ENCODE results near the gene GPR119. TPM values are rescaled to one million over a fixed set of nuclear protein-coding genes. Genes with fewer than 3 reads are reported as not detected.
"Not testable (repeated sequence)": the region's sequence is repeated elsewhere in the genome, so short reads cannot be mapped to it uniquely, and the experiment has no call there.

The GPR119 gene
- polyA plus RNA-seq, 3 donors, result 0.53 TPM; not detected in 2

- no peak overlapping the region for H3K27ac ChIP-seq (ENCODE audit: low read depth, low read length)
- 47 to 72% (median 63%) methylated on average over 1 of the region's 1 CpG for WGBS, 3 donors
Observed at GRCh38 chrX:130347321-130347720, 38.2 kb downstream of the GPR119 start.

DNA sequence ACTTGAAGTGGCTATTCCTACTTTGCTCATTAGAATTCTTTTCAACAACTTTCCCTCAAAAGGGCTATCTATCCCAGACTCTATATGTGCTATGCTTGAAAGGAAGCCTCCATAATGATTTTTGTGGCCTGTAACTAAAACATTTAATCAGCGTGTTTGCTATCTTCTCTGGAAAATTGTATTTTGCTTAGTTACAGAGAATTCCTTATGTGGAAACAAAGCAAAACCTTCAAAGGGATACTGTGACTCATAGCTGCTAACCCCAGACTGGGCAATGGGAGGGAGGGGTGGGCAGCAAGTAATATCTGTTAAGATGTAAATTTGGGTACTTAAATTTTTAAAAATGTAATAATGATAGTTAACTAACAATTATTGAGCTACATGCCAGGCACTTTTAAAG is 42.1 kb downstream of the GPR119 start:
- 65 to 93% (median 81%) methylated on average over 1 of the region's 1 CpG for WGBS, 3 donors
- H3K27ac ChIP-seq (ENCODE audit: low read depth, low read length), result no peak overlapping the region

DNA sequence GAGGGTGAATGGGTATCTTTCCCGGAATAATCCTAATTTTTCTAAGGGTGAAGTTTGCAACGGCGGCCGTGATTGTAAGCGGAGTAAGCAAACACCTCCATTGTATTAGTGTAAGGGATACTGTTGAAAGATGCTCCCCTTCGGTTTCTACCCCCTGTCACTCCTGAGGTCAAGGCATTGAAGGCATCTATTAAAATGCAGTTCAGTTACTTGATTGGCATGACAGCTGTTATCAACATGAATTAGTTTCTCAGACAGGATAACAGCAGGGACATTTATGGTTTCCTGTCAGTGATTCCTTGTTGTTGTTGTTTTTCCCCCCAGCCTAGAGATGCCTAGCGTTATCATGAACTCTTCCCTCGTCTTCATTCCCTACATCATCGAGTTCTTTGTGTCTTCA is 45.2 kb downstream of the GPR119 start:
- 6 to 37% (median 7%) methylated on average over 9 of the region's 9 CpGs for WGBS, 3 donors
- H3K27ac ChIP-seq (ENCODE audit: low read depth, low read length), result no peak overlapping the region

DNA sequence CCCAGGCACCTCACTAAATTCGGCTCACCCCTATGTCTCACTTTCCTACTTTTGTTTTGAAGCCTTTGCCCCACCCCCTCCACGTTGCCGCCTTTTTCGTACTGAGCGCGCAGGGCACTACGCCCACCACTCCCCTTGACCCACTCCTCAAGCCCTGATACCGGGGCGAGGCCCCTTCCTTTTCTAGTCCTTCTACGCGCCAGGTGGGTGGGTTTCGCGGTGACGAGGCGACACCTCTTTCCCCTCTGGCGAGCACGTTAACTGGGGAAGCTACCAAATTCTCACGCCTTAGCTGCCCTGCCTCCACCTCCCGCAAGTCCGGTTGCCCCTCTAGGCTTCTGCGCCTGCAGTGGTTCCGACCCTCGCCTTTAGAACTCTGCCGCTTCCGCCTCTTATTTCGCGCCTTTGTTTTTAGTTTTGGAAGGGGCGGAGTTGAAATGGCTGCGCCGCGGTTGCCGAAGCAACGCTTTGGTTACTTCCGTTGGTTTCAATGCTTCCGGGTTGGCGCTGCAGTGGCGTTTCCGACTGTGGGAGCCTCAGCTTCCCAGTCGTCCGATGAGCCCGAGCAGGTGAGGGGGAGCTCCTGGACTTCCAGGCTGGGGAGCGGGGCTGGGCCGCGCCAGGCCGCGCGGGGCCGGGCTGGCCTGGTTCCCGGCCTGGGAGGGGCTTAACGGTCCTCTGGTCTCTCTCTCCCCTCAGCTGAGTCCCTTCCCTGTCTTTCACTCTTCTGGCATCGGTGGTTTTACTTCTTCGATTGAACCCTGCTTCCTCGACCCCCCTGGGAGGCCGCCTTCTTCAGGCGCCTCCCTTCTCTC is 45.9 kb downstream of the GPR119 start, which contains the start of gene SLC25A14:
Gene SLC25A14, plus strand, starts transcription at position 512 of the 815 bp plus-strand sequence. CDS start 360 bp downstream, outside the sequence.
- 0 to 34% (median 1%) methylated on average over 46 to 55 of the region's 55 CpGs for whole genome bisulfite sequencing, 3 donors

DNA sequence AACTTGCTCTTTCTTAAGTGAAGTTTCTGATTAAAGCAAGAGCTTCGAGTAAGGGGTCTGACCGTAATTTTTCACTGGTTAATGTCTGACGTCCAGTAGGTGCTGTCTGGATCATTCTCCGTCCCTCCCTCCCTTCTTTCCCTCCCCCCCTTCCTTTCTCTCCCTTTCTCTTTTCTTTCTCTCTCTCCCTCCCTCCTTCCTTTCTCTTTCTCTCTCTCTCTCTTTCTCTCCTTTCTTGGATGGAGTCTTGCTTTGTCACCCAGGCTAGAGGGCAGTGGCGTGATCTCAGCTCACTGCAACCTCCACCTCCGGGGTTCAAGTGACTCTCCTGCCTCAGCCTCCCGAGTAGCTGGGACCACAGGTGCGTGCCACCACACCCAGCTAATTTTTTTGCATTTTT is 46.6 kb downstream of the GPR119 start:
- H3K27ac ChIP-seq (ENCODE audit: low read depth, low read length), result not testable (repeated sequence)
- WGBS, 3 donors, result 55 to 70% (median 66%) methylated on average over 7 to 8 of the region's 8 CpGs

More for the DNA sequence above, 45.9 kb downstream of the GPR119 start, which contains the start of gene SLC25A14:
- no peak within 1 kb of the TSS for H3K27ac ChIP-seq (ENCODE audit: low read depth, low read length)

DNA sequence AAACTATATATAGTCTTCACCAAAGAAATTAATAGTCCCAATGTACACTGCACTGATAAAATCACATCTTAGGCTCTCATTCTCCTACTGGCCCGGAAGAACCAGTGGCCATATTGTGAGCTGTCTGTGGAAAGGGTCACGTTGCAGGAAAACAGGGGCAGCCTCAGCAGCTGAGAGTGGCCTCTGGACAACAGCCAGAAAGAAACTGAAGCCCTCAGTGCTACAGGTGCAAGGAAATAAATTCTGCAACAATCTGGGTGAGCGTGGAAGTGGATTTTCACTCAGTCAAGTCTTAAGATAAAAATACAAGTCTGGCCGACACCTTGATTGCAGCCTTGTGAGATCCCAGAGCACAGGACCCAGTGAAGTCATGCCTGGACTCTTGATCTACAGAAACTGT is 48.9 kb downstream of the GPR119 start:
- no peak overlapping the region for H3K27ac ChIP-seq (ENCODE audit: low read depth, low read length)
- WGBS, 3 donors, result 50 to 60% (median 55%) methylated on average over 4 of the region's 4 CpGs

Other genes starting within 250 kb of the GPR119 start
- 10 to 100 TPM; 19.6 to 41.5 (median 24.5) TPM for gene AIFM1, start 219.8 kb downstream of the GPR119 start, polyA plus RNA-seq
- under 1 TPM; 0.37 to 0.95 (median 0.56) TPM for gene RAB33A, start 213.7 kb downstream of the GPR119 start, polyA plus RNA-seq
- gene ZNF280C, start 116.8 kb downstream of the GPR119 start, polyA plus RNA-seq, result 1 to 10 TPM in 1 of 3 donors, under 1 TPM in 2; 0.61 to 1.9 (median 0.92) TPM
- 1 to 10 TPM; 5.2 to 7.0 (median 6.7) TPM for gene SLC25A14, start 45.8 kb downstream of the GPR119 start, polyA plus RNA-seq
- 10 to 100 TPM; 11.3 to 24.7 (median 11.7) TPM for gene RBMX2, start 16.3 kb upstream of the GPR119 start, polyA plus RNA-seq